HG03103 (cell line): ENCODE results near the gene LRRC7.
A peak's percentile ranks its signal among the peaks of the same experiment; 100 is the strongest.

Experiments used
- ATAC-seq: cut with Tn5 transposase; IDR thresholded peaks from one replicate; pipeline ENCODE4 v1.9.1; 2021; ENCODE audit warnings: low read depth; ENCODE audit not compliant: unreplicated experiment

The LRRC7 gene

GRCh38 chr1:70075761-70076160 is 508.0 kb downstream of the LRRC7 start:
- no peak for ATAC-seq

- ATAC-seq = no peak
Observed at GRCh38 chr1:70077066-70077465, 509.3 kb downstream of the LRRC7 start.

GRCh38 chr1:70079546-70079945 is 511.8 kb downstream of the LRRC7 start:
- no peak for ATAC-seq

GRCh38 chr1:70083519-70083918 is 515.8 kb downstream of the LRRC7 start:
- peak; percentile 81 for ATAC-seq

- no peak for ATAC-seq
Observed at GRCh38 chr1:70084314-70084915, 516.7 kb downstream of the LRRC7 start.

GRCh38 chr1:70085521-70085920 is 517.8 kb downstream of the LRRC7 start:
- ATAC-seq = no peak

- ATAC-seq = no peak
Observed at GRCh38 chr1:70086897-70087296, 519.2 kb downstream of the LRRC7 start.

GRCh38 chr1:70090141-70090540 is 522.4 kb downstream of the LRRC7 start:
- no peak for ATAC-seq

- ATAC-seq = no peak
Observed at GRCh38 chr1:70090875-70091274, 523.2 kb downstream of the LRRC7 start.

GRCh38 chr1:70091811-70092210 is 524.1 kb downstream of the LRRC7 start:
- ATAC-seq = no peak

- ATAC-seq = no peak
Observed at GRCh38 chr1:70092526-70092925, 524.8 kb downstream of the LRRC7 start.

GRCh38 chr1:70093250-70093975 is 525.7 kb downstream of the LRRC7 start:
- ATAC-seq = no peak

GRCh38 chr1:70101231-70101630 is 533.5 kb downstream of the LRRC7 start:
- no peak for ATAC-seq

GRCh38 chr1:70101774-70102173 is 534.1 kb downstream of the LRRC7 start:
- no peak for ATAC-seq

GRCh38 chr1:70103770-70104169 is 536.0 kb downstream of the LRRC7 start:
- ATAC-seq = no peak

GRCh38 chr1:70109241-70109640 is 541.5 kb downstream of the LRRC7 start:
- no peak for ATAC-seq

- ATAC-seq = no peak
Observed at GRCh38 chr1:70112838-70113237, 545.1 kb downstream of the LRRC7 start.

- ATAC-seq = no peak
Observed at GRCh38 chr1:70115315-70115714, 547.6 kb downstream of the LRRC7 start.

GRCh38 chr1:70117046-70117445 is 549.3 kb downstream of the LRRC7 start:
- no peak for ATAC-seq

- no peak for ATAC-seq
Observed at GRCh38 chr1:70134148-70134547, 566.4 kb downstream of the LRRC7 start.

- no peak for ATAC-seq
Observed at GRCh38 chr1:70140343-70140742, 572.6 kb downstream of the LRRC7 start.

- no peak for ATAC-seq
Observed at GRCh38 chr1:70140894-70141293, 573.2 kb downstream of the LRRC7 start.
